ENCODE data around the gene PODXL2.
"Not testable (repeated sequence)": the region's sequence is repeated elsewhere in the genome, so short reads cannot be mapped to it uniquely, and the experiment has no call there.

The PODXL2 gene

DNA sequence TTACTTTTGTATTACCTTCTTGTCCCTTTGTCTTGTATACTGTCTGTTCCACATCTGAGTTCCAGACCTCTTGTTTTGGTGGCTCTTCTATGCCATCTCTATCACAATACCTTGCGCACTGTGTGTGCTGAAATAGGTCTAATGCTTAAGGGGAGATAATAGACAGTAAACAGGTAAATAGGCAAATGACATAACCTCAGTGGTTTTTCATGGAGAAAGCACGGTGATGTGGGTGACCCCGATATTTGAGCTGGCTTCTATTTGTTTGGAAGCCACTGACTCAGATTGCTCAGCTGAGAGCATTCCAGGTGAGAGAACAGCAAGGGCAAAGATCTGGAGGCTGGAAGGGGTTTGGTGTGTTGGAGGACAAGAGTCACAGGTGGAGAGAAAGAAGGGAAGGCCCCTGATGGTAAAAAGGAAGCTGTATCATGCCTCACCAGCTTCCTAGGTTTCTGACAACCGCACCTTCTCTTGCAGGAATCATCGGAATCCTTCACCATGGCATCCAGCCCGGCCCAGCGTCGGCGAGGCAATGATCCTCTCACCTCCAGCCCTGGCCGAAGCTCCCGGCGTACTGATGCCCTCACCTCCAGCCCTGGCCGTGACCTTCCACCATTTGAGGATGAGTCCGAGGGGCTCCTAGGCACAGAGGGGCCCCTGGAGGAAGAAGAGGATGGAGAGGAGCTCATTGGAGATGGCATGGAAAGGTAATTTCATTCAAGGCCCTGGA lies 30.0 kb upstream of the PODXL2 start:
- H3K4me1 Mint-ChIP-seq, result peaks cover 55% of the 10 kb centered on the region
- H3K9me3 Mint-ChIP-seq, result no peaks in the 10 kb centered on the region
- H3K27me3 Mint-ChIP-seq, result no peaks in the 10 kb centered on the region
- H3K27ac Mint-ChIP-seq, result peak overlapping the region; percentile 95 to 99
- peak overlapping the region; percentile 87 to 100 for H3K4me3 Mint-ChIP-seq
- no peak for ATAC-seq
- no peak for DNase-seq

- Mint-ChIP-seq H3K4me1 (peaks cover 63% of the 10 kb centered on the region), H3K4me3 (peak overlapping the region; percentile 50 to 100)
These were observed 28.1 kb upstream of the PODXL2 start for GRCh38 chr3:127600749-127601456.

GRCh38 chr3:127604035-127604434 lies 24.9 kb upstream of the PODXL2 start:
- peaks cover 49% of the 10 kb centered on the region for H3K4me1 Mint-ChIP-seq
- no peak for DNase-seq
- H3K4me3 Mint-ChIP-seq, result no peak overlapping the region
- no peaks in the 10 kb centered on the region for H3K27me3 Mint-ChIP-seq
- ATAC-seq, result no peak
- no peaks in the 10 kb centered on the region for H3K9me3 Mint-ChIP-seq
- H3K27ac Mint-ChIP-seq, result no peak overlapping the region

More at GRCh38 chr3:127600749-127601456, 28.1 kb upstream of the PODXL2 start:
- Mint-ChIP-seq H3K27me3 (no peaks in the 10 kb centered on the region), H3K9me3 (no peaks in the 10 kb centered on the region), H3K27ac (peak overlapping the region; percentile 33 to 54)
- no peak for DNase-seq
- no peak for ATAC-seq

DNA sequence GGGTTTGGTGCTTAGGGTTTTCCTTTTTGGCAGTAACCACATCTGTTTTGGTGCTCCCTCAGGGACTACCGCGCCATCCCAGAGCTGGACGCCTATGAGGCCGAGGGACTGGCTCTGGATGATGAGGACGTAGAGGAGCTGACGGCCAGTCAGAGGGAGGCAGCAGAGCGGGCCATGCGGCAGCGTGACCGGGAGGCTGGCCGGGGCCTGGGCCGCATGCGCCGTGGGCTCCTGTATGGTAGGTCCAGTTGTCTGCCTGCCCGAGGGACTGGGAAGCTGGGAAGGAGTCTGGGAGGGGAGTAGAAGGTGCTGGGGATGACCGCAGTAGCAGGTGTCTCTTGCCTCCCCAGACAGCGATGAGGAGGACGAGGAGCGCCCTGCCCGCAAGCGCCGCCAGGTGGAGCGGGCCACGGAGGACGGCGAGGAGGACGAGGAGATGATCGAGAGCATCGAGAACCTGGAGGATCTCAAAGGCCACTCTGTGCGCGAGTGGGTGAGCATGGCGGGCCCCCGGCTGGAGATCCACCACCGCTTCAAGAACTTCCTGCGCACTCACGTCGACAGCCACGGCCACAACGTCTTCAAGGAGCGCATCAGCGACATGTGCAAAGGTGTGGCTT lies 24.3 kb upstream of the PODXL2 start:
- Mint-ChIP-seq H3K4me1 (peaks cover 47% of the 10 kb centered on the region), H3K4me3 (no peak overlapping the region), H3K27me3 (no peaks in the 10 kb centered on the region), H3K9me3 (no peaks in the 10 kb centered on the region), H3K27ac (peak overlapping the region in 1 of 2 donors; percentile 83)
- ATAC-seq (no peak), DNase-seq (no peak)

- ATAC-seq, H3K9me3 Mint-ChIP-seq, H3K4me3 Mint-ChIP-seq, H3K27me3 Mint-ChIP-seq, DNase-seq, H3K27ac Mint-ChIP-seq: not testable (repeated sequence)
- H3K4me1 Mint-ChIP-seq, result peaks cover 42% of the 10 kb centered on the region
These were observed 23.4 kb upstream of the PODXL2 start for GRCh38 chr3:127605547-127605946.

DNA sequence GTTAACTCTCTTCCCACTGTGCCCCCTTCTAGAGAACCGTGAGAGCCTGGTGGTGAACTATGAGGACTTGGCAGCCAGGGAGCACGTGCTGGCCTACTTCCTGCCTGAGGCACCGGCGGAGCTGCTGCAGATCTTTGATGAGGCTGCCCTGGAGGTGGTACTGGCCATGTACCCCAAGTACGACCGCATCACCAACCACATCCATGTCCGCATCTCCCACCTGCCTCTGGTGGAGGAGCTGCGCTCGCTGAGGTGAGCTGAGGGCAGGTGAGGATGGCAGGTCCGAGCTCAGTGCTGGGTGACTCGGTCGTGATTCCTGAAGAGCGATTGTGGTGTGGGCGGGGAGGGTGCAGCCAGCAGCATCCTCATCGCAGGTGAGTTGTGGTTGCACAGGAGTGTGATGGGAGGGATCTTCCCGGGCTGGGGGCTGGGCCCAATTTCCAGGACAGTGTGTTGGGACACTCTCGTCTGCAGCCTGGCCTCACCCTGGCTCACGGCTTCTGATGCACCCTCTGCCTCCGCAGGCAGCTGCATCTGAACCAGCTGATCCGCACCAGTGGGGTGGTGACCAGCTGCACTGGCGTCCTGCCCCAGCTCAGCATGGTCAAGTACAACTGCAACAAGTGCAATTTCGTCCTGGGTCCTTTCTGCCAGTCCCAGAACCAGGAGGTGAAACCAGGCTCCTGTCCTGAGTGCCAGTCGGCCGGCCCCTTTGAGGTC lies 22.7 kb upstream of the PODXL2 start:
- ATAC-seq (no peak), DNase-seq (no peak)
- no peak overlapping the region for H3K27ac Mint-ChIP-seq

DNA sequence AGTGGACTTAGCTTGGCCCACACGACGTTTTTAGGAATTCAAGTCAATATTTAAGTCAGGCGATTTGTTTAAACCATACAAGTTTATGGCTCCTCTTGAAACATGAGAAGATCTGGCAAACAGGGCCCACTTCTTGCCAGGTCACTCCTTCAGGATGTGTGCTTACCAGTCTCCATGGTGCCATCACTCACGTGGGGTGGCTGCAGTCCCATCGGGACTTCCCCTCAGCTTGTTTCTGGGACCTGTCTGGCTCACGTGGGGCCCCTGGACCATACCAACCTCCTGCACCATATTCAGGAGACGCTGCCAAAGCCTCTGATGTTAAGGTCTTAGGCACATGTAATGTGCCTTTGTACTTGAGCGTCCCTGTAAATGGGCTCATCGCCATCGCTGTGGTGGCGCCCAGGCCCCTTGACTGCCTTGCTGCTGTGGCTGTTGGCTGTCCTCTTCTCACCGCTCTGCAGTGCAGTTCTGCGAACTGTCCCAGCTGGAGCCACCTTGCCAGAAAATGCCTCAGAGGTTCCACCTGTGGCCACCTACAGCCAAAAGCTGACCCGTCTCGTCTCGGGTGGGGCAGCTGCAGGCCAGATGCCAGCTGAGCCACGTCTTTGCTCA lies 21.9 kb upstream of the PODXL2 start:
- DNase-seq, result no peak
- H3K27ac Mint-ChIP-seq, result no peak overlapping the region
- no peak for ATAC-seq
- peaks cover 29% of the 10 kb centered on the region for H3K4me1 Mint-ChIP-seq
- no peaks in the 10 kb centered on the region for H3K9me3 Mint-ChIP-seq
- no peak overlapping the region for H3K4me3 Mint-ChIP-seq
- no peaks in the 10 kb centered on the region for H3K27me3 Mint-ChIP-seq

More for the DNA sequence above, 22.7 kb upstream of the PODXL2 start:
- no peaks in the 10 kb centered on the region for H3K9me3 Mint-ChIP-seq
- H3K4me3 Mint-ChIP-seq, result no peak overlapping the region
- no peaks in the 10 kb centered on the region for H3K27me3 Mint-ChIP-seq
- H3K4me1 Mint-ChIP-seq, result peaks cover 35% of the 10 kb centered on the region

DNA sequence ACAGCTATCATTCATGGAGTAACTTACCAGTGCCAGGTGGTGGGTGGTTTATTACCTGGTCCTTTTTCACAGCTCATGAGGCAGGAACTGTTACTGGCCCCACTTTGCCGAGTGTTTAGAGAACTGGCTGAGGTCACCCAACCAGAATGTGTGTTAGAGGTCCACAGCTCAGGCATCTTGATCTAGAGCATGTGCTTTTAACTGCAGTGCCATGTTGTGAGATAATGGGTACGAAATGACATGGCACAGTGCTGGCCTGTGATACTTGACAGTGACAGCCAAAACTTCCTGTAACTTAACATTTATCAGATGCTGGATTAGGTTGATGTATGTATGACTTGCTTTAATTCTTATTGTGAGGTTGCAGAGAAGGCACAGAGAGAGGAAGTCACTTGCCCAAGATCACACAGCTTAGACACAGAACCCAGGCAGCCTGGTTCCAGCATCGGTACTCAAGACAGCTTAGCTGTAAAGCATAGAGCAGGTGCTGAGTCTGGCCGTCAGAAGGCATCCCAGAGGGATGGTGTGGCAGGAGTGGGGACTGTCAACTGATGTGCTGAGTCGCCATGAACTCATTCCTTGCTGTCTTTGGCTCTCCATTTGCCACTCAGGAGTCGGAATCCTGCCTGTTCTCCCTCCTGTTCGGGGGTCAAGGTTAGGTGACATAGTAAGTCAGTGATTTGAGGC lies 21.2 kb upstream of the PODXL2 start:
- Mint-ChIP-seq H3K4me3 (no peak overlapping the region), H3K27me3 (no peaks in the 10 kb centered on the region), H3K27ac (no peak overlapping the region), H3K4me1 (peaks cover 28% of the 10 kb centered on the region), H3K9me3 (no peaks in the 10 kb centered on the region)
- ATAC-seq (no peak), DNase-seq (no peak)

GRCh38 chr3:127608362-127608718 lies 20.6 kb upstream of the PODXL2 start:
- Mint-ChIP-seq H3K27me3 (no peaks in the 10 kb centered on the region), H3K27ac (no peak overlapping the region), H3K4me3 (no peak overlapping the region), H3K9me3 (no peaks in the 10 kb centered on the region), H3K4me1 (peaks cover 28% of the 10 kb centered on the region)
- ATAC-seq (no peak), DNase-seq (no peak)

DNA sequence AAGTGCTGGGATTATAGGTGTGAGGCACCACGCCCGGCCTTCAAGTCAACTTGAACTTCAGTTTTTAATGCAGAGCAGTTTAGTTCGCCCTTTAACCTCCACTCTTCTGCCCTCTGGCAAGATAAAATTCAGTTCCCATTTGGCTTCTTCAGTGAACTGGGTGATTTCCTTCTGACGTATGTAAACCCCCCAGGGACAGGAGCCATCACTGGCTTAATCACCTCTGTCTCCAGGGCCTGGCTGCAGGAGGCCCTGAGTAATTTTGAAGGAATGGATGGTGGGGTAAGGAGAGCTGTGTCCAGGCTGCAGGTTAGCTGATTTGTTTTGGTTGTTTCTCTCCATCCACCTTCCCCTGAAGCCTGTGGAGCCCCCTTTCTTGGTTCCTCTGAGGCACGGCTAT lies 18.9 kb upstream of the PODXL2 start:
- Mint-ChIP-seq H3K27me3 (no peaks in the 10 kb centered on the region), H3K9me3 (no peaks in the 10 kb centered on the region), H3K4me1 (peaks cover 19% of the 10 kb centered on the region), H3K27ac (peak overlapping the region in 1 of 2 donors; percentile 4), H3K4me3 (no peak overlapping the region)
- no peak for DNase-seq
- no peak for ATAC-seq

GRCh38 chr3:127611251-127611650 lies 17.7 kb upstream of the PODXL2 start:
- H3K4me3 Mint-ChIP-seq, result no peak overlapping the region
- ATAC-seq (no peak), DNase-seq (no peak)
- no peak overlapping the region for H3K27ac Mint-ChIP-seq
- H3K9me3 Mint-ChIP-seq, result no peaks in the 10 kb centered on the region
- H3K4me1 Mint-ChIP-seq, result peaks cover 29% of the 10 kb centered on the region
- no peaks in the 10 kb centered on the region for H3K27me3 Mint-ChIP-seq

- ATAC-seq, result no peak
- Mint-ChIP-seq H3K4me1 (peaks cover 41% of the 10 kb centered on the region), H3K9me3 (no peaks in the 10 kb centered on the region), H3K27ac (peak overlapping the region in 1 of 2 donors; percentile 67), H3K4me3 (no peak overlapping the region), H3K27me3 (no peaks in the 10 kb centered on the region)
- DNase-seq, result no peak
These were observed 16.0 kb upstream of the PODXL2 start for GRCh38 chr3:127612966-127613365.

DNA sequence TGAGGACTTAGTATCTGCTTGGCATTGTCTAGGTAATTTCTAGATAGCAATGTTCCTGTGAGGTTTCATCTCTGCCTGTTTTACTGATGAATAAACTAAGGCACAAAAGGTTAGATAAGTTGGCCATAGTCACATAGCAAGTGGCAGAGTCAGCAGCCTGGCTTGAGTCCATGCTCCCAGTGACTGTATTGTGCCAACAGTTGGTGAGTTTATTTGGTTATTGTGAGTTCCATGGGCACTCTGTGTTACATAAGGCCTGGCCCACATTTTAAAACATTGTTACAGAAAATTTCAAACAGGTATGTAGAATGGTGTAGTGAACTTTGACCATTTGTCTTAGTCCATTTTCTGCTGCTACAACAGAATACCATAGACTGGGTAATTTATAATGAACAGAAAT lies 15.6 kb upstream of the PODXL2 start:
- DNase-seq (no peak), ATAC-seq (no peak)
- H3K9me3 Mint-ChIP-seq, result no peaks in the 10 kb centered on the region
- H3K27me3 Mint-ChIP-seq, result no peaks in the 10 kb centered on the region
- no peak overlapping the region for H3K27ac Mint-ChIP-seq
- H3K4me1 Mint-ChIP-seq, result peaks cover 44% of the 10 kb centered on the region
- no peak overlapping the region for H3K4me3 Mint-ChIP-seq

- no peak for ATAC-seq
These were observed 13.9 kb upstream of the PODXL2 start for GRCh38 chr3:127614928-127615589.

More at GRCh38 chr3:127614928-127615589, 13.9 kb upstream of the PODXL2 start:
- Mint-ChIP-seq H3K4me3 (no peak overlapping the region), H3K4me1 (peaks cover 39% of the 10 kb centered on the region), H3K27ac (no peak overlapping the region), H3K9me3 (no peaks in the 10 kb centered on the region), H3K27me3 (no peaks in the 10 kb centered on the region)
- no peak for DNase-seq
